HG02798 (cell line): ENCODE data around the gene WDR5B.
"Not testable (repeated sequence)": the region's sequence is repeated elsewhere in the genome, so short reads cannot be mapped to it uniquely, and the experiment has no call there.

ENCODE experiments used
- ATAC-seq: cut with Tn5 transposase; IDR thresholded peaks from one replicate; pipeline ENCODE4 v1.9.1; 2021; ENCODE audit warnings: mild to moderate bottlenecking; ENCODE audit not compliant: unreplicated experiment, poor library complexity

WDR5B gene

GRCh38 chr3:122415762-122416654 lies at the start of gene WDR5B:
Gene WDR5B (minus strand): TSS chr3:122416062. CDS start chr3:122415528, 534 bp downstream.
- peak; percentile 88 for ATAC-seq

DNA sequence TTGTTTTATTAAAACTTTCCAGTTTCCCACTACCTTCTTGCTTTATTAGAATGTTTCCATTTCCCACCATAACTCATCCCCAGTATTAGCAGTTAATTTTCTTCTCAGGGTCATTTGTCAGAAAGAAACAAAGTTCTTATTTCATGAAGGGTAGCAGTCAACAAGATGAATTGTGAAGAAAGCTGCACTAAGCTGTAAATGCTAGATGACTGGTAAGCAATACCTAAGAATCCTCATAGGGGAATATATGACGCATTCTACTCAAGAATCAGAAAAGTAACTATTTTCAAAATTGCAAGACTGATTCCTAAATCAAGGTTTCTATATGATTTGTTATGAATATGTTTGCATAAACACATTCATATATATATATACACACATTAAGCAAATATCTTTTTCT lies 48.8 kb upstream of the WDR5B start:
- no peak for ATAC-seq

- ATAC-seq: no peak
Observed at GRCh38 chr3:122462406-122462805, 46.5 kb upstream of the WDR5B start.

DNA sequence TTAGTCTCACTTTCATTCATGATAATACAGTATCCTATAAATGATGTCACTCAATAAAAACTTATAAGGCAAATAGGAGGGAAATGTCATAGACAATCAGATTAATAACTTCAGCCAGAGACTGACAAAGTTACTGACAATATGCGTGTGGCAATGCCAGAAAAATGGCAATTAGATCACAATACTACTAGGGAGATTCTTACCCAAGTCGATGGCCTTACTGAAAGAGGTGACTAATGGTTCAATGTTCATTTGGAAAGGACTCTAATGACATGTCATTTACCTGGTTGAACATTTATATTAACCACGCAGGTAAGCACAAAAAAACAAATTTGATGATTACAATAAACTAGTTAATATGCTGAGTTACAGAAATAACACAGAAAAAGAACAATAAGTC lies 45.9 kb upstream of the WDR5B start:
- ATAC-seq: no peak

- no peak for ATAC-seq
Observed at GRCh38 chr3:122458992-122459391, 43.1 kb upstream of the WDR5B start.

GRCh38 chr3:122457706-122458105 lies 41.8 kb upstream of the WDR5B start:
- ATAC-seq: no peak

DNA sequence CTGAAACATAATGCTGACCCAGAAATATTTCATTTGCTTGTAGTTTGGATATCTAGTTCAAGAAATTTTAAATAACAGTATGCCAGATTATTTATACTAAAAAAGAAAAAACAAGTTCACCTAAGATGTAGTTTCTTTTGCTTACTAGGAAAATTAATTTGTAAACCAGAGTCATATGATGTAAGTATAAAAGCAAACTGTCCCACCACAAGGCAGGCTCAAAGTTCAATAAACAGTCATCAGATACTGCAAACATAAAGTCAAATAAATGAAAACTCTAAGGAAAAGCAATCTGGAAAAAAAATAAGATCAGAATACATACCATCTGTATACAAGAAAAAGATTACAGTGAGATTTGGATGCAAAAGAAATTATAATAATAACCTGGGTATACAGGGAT lies 40.2 kb upstream of the WDR5B start:
- no peak for ATAC-seq

DNA sequence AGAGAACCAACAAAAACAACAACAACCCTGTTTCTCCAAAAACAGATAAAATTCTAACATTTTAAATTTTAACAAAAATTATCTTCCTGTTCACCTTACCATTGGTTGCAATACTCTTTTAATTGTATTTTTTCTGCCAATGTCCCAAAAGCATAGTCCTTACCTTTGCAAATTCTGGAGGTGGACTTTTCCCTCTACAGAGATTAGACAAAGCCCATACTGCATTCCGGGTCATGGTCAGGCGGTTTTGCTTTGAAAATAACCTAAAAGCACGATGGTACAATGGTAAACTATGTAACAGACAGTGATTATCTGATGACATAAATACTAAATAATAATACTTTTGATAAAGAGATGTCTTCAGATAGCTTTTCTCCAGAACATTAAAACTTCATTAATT lies 35.5 kb upstream of the WDR5B start:
- no peak for ATAC-seq

DNA sequence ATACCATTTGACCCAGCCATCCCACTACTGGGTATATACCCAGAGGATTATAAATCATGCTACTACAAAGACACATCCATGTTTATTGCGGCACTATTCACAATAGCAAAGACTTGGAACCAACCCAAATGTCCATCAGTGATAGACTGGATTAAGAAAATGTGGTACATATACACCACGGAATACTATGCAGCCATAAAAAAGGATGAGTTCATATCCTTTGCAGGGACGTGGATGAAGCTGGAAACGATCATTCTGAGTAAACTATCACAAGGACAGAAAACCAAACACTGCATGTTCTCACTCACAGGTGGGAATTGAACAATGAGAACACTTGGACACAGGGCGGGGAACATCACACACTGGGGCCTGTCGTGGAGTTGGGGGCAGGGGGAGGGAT lies 32.4 kb upstream of the WDR5B start:
- ATAC-seq: not testable (repeated sequence)

DNA sequence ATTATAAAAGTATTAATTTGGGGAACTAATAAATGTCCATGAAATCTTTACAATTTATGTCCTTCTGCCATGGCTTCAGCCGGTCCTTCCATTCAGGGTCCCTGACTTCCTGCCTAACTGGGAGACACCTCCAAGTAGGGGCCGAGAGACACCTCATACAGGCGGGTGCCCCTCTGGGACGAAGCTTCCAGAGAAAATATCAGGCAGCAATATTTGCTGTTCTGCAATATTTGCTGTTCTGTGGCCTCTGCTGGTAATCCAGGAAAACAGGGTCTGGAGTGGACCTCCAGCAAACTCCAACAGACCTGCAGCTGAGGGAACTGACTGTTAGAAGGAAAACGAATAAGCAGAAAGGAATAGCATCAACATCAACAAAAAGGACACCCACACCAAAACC lies 28.6 kb upstream of the WDR5B start:
- not testable (repeated sequence) for ATAC-seq

GRCh38 chr3:122443762-122444490 lies 28.1 kb upstream of the WDR5B start:
- not testable (repeated sequence) for ATAC-seq

- ATAC-seq: no peak
Observed at GRCh38 chr3:122443090-122443489, 27.2 kb upstream of the WDR5B start.

GRCh38 chr3:122435950-122436349 lies 20.1 kb upstream of the WDR5B start:
- no peak for ATAC-seq

DNA sequence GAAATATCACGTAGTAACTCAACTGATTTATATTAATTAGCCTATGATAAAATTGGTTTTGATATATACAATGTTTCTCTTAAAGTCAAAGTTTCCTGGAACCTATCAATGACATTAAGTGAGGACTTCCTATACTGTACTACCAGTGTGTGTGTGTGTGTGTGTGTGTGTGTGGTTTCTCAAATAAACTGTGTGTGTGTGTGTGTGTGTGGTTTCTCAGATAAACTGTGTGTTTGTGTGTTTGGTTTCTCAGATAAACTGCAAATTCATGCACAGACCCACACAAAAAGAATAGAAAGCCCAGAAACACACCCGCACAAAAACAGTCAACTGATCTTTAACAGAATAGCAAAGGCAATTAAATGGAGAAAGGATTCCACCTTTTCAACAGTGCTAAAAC lies 14.5 kb upstream of the WDR5B start:
- ATAC-seq: no peak

DNA sequence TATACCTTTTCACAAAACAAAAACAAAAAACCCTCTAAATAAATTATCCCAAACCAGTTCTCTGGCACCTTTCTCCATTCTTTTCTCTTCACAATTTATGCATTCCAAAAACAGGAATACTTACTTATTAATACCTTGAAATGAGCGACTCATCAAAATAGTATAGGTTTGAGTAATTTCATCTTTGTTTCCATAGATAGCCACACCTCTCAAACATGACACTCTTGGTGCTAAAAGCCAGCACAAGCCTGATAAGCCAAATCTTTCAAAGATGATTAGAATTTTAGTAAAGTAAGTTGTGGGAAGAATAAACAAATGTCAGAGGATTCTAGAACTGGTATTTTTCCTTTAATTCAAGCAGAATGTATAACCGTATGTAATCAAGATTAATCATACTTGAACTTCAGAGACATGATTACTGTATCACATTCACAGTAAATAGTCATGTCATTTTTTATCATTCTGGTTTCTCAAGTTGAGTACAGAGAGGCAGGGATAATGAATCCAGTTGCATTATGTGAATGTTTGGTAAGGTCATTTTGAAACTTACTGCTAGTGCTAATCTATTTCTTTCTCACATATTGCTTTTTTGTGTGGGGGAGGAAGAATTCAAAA lies 12.1 kb upstream of the WDR5B start:
- no peak for ATAC-seq

GRCh38 chr3:122421836-122422235 lies 6.0 kb upstream of the WDR5B start:
- no peak for ATAC-seq

DNA sequence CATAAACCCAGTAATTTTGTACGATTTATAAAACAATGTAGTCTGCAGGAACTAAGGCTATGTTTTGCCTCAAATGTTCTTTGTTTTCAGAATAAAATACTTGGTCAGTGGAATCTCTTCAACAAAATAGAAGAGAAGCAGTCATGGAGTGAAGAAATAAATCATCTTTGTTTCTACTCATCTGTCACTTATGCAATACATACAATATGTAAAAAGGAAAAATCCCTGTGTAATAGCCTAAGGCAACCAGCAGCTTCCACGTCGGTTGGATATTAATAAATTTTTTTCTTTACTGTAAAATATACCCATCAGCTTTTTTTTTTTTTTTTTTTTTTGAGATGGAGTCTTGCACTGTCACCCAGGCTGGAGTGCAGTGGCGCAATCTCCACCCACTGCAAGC lies 5.2 kb upstream of the WDR5B start:
- ATAC-seq: no peak

GRCh38 chr3:122416966-122417365 lies 1.1 kb upstream of the WDR5B start:
- ATAC-seq: no peak

GRCh38 chr3:122415104-122415744 lies 638 bp downstream of the WDR5B start:
- ATAC-seq: peak; percentile 58

DNA sequence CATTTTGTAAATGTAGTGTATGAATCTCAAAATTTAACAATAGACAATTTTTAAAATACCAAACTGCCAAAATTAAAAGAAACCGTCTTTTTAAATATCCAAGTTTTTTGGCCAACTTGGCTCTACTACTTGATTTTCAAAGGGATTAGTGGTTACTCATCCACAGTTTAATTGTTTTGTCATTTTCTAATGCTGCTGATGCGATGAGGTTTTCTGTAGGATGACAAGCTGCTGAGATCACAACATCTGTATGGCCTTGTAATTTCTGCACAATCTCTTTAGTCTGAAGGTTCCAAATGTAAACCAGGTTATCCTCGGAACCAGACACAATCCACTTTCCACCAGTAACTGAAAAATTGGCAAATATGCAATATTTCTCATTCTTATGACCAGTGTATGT lies 1.5 kb downstream of the WDR5B start:
- no peak for ATAC-seq

GRCh38 chr3:122410639-122411038 lies 5.2 kb downstream of the WDR5B start:
- ATAC-seq: no peak
